ENCODE results near the gene ADAMTS17. TPM values are rescaled to one million over a fixed set of nuclear protein-coding genes. Genes with fewer than 3 reads are reported as not detected.

Gene ADAMTS17
- total RNA-seq, 1 donor from 2014 or later, result 2.3 TPM

DNA sequence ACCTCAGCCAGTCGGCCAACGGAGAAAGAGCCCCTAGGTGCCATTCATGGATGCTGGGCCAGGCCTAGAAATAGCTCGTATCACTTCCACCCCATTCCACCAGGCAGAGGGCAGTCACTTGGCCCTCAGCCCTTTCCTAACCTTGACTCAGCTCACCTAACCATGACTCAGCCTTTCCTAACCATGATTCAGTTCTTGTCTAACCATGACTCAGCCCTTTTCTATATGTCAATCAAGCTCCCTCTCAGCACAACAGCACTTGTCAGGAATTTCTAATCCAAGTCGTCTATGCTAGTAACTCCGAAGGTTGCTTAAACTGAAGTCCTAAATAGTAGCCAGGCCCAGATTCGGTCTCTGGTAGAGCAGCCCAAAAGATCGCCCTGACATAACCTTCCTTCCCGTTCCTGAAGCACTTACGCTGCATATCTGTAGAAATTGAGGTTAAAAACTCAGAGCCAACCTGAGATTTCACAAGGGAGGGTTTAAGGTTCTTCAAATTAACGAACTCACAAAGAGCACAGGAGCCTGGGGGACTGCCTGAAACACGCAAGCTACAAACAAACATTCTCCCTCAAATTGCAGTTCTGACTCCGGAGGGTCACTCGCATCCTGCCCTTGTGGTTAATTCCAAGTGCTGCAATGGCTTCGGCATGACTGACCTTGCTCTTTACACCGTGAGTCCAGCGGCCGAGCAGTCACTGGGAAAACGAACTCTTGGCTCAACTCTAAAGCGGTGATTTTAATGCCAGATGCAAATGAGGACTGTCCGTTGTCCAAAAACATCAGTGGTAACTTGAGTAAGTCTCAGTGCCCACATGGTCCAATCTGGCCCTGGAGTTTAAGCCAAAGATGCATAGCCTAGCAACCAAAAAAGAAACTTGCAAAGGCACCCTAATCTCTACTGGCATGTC is 99.9 kb downstream of the ADAMTS17 start:
- DNase-seq (ENCODE audit: low spot score) (peak; percentile 72), ATAC-seq (peak; percentile 92)
- intact Hi-C loops (cut with DNase I), result no loop called here

DNA sequence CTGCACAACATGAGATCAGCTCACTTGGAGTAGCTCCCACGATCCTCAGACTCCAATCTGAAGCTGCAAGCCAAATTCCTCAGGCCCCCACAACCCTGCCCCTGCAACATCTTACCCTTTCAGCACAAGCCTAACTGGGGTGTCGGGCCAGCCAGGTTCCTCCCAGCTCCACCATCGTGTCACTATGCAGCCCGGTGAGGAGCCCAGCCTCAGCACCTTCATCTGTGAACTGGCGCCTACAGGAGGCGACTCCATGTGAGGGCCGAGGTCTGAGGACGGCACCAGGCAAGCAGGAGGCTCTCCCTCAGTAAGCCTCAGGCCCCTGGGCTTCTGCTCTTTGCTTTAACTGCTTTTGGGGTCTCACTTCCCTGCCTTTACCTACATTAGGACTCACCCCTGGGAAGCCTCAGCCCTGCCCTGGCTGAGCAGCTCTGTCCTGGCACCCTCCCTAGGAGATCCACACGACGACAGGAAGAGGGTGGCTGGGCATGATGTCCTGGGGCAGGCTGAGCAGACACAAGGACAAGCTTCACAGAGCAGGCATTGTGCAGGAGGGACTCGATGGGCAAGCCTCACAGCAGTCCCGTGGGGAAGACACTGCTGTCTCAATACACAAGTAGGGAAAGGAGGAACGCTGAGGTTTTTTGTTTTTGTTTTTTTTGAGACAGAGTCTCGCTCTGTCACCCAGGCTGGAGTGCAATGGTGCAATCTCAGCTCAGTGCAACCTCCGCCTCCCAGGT is 104.6 kb downstream of the ADAMTS17 start:
- DNase-seq (ENCODE audit: low spot score), result no peak
- intact Hi-C loops (cut with DNase I), result no loop called here
- no peak for ATAC-seq

DNA sequence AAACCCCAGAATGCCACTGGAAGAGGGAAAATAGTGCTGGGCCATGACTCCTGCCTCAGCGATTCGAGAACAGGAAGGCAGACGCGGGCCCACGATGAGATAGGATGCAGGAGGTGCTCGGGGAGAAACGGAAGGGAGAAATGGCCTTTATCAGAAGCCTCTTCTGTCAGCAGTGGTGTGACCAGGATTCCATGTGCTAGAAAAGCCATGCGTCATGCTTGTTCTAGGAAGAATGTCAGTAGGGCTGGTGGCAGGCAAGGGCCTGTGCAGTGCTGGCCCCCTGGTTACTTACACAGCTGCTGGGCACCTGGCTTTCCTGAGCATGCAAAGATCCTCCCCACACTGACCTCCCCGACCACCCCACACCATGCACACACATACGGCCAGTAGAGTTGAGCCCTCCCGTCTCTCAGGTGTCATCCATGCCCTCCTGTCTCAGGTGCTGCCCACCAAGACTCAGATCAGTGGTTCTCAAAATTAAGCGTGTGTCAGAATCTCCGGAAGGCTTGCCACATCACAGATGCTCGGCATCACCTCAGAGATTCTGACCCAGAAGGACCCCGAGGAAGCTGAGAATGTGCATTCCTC is 106.7 kb downstream of the ADAMTS17 start:
- intact Hi-C loops (cut with DNase I), result no loop called here
- ATAC-seq (peak; percentile 61), DNase-seq (ENCODE audit: low spot score) (no peak)

DNA sequence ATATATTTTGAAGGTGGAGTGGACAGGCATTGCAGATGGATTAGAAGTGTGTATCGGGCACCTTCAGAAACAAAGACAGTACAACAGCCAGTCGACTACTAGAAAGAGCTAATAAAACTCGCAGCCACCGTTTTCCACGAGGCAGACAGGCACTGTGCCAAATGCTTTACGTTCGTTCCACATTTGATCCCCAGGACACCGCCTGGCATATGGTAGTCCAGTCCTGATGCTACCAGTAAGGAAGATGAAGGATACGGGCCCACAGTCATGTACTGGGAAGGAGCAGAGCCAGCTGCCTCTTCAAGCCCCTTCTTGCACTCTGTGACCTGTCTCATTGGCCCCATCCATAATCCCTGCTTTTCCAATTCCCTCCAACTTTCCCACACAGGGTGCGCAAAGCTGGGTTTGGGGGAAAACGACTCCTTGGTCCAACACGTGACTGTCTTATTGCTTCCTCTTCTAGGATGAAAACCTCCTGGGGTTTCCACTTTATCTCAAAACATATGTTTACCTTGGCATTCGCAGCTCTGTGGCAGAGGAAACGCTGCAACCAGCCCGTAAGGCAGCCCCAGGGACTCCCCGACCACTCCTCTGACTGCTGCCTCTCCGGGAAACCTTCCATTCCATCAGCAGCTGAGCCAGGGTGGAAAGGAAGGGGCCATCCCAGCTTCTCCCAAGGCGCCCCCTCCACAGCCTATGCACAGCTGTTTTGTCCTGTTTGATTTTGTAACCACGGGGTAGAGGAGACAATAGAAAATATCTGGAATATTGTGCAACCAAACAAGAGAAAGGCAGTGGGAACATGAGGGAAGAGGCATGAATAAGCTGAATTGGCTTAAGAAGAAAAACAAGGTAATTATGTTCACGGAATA is 107.4 kb downstream of the ADAMTS17 start:
- intact Hi-C loops (cut with DNase I), result no loop called here
- ATAC-seq (peak; percentile 90), DNase-seq (ENCODE audit: low spot score) (peak; percentile 73)

DNA sequence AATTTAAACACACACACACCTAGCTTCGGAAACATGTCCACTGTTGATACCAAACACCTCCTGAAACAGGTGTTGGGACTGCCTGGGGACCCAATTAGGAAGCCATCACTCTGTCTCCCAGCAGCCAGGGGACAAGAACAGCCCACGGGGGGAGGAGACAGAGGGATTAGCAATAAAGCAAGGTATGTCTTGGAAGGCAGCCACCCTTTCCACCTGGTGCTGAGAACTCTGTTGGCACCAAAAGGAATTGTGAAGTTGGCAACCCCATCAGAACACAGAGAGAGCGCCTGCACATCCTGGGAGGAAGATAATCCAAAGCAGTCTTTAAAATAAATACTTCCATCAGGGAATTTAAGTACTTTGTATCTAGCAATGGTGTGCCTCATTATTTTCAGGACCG is 111.0 kb downstream of the ADAMTS17 start:
- DNase-seq (ENCODE audit: low spot score) (no peak), ATAC-seq (no peak)
- intact Hi-C loops (cut with DNase I), result no loop called here

DNA sequence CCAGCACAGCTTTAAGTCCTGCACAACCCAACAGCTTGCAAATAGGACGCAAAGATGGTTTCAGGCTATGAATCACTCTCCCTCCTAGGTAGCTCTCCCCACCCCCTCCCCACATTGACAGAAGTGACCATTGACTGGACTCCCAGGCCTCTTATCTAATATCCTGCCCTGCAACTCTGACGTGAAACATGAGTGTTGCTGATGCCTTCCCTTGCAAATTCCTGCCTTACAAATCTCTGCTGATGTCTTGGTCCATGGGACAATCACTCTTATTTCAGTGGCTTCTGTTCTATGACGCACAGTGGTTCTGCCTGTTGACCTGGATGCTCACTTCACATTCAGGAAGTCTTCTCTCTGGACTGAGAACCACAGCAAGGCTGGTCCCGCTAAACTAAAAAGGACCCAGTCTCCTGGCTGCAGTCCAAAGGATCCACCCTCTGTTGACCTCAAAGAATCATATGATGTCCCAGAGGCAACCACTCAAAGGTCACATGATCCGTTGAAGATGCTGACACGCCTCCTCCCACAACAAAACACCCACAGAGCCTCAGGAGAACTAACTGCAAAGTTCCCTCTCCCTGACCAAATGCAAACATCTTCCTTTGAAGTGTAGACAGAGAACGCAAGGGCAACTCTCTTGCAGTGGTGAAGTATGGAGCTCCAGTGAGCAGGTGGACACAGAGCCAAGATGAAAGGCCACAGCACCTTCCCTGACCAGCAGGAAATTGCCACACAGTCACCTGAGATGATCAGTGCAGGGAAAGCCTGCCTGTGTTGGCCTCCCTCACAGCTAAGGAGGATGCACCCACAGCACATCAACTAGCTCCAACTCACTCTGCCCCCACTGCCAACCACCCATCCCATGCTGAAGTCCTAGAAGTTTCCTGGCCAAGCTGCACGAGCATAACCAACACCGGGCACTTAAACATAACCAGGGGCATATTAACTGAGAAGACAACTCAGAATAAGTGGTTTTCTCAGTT is 112.3 kb downstream of the ADAMTS17 start:
- intact Hi-C loops (cut with DNase I), result no loop called here
- DNase-seq (ENCODE audit: low spot score), result no peak
- no peak for ATAC-seq

DNA sequence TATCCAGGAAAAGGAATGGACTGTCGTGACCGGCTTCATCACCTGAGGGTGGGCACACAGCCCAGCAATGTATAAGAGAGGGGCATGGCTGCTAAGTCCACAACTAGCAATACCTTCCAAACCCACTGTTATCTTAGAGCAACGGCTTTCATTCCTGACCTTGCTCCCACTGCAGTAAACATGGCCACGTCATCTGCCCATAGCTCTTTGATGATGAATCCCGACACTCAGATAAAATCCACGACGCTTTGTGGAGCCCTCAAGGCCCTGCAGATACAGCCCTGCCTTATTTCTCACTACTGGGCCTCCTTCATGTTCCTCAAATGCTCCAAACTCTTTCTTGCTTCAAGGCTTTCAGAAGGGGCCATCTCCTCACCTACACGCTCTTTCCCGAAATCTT is 114.0 kb downstream of the ADAMTS17 start:
- ATAC-seq, result no peak
- no peak for DNase-seq (ENCODE audit: low spot score)

DNA sequence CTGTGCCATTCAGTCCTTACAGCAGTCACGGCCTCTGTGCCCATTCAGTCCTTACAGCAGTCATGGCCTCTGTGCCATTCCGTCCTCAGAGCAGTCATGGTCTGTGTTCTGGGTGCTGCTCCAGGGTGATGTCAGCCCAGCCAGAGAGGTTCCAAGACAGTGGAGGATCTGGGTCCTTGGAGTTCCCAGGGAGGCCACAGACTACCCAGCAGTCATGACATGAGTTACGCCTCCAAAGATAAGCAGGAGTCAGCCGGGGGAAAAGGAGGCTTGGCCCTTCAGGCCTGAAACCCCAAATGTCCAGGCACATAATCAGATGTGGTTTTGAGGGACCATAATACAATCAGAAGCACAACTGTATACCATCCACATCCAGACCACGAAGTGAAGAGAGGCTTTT is 115.7 kb downstream of the ADAMTS17 start:
- DNase-seq (ENCODE audit: low spot score), result no peak
- no peak for ATAC-seq
- intact Hi-C loops (cut with DNase I), result no loop called here

More for the DNA sequence above, 114.0 kb downstream of the ADAMTS17 start:
- intact Hi-C loops (cut with DNase I), result no loop called here

DNA sequence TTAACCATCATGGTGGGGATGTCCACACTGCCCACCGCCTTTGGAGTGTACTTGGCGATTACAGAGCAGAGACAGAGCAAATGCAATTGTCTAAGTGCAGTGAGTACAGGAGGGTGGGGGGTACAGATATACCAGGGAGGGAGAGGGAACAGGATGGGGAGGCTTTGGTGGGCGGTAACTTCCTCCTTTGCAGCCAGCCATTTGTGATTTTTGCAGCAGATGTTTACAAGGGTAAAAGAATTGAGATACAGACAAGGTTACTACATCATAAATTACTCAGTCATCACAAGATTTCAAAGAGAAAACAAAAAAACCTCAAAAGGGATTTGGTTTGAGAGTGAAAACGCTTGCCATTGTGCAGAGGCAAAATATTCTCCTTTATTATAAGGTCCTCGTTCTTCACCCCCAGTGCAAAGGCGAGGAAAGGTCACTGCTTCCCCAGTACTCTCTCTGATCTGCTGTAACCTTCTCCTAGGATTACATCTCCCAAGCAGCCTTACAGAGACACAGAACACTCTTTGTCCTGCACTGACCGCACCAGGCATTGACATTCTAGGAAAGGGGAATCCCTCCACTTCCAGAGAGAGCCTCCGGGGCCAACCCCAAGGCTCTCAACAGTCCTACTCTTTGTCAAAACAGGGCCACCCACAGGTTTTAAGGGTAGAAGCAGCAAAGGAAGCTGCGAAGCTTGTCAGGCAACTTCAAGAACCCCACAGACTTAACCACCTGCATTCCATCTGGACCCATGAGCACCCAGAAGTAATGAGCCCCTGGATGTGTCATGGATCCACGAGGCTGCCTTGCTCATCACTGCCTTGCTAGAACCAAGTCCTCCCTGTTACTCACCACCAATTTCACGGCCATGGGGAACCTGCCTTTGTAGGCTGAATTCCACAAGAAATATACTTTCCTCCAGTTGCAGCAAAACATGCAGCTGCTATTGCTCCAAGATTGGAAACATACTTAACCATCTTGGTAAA is 117.3 kb downstream of the ADAMTS17 start:
- intact Hi-C loops (cut with DNase I), result no loop called here
- DNase-seq (ENCODE audit: low spot score), result no peak
- peak; percentile 95 for ATAC-seq

DNA sequence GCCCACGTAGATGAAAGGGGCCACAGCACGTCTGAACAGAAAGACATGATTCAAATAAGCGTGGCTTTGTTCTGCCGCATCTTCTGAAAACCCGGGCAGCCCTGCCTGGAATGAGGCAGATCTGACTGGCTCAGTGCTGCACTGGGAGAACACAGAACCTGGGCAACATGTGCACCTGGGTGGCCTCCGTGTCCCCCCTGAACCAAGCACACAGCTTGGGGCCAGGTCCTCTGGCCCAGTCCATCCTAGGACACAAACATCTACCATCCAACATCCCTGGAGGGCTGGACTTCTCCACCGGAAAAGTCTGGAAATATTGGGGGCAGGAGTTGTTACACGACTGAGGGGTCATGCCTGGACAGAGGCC is 119.4 kb downstream of the ADAMTS17 start:
- DNase-seq (ENCODE audit: low spot score) (no peak), ATAC-seq (no peak)
- intact Hi-C loops (cut with DNase I), result no loop called here

DNA sequence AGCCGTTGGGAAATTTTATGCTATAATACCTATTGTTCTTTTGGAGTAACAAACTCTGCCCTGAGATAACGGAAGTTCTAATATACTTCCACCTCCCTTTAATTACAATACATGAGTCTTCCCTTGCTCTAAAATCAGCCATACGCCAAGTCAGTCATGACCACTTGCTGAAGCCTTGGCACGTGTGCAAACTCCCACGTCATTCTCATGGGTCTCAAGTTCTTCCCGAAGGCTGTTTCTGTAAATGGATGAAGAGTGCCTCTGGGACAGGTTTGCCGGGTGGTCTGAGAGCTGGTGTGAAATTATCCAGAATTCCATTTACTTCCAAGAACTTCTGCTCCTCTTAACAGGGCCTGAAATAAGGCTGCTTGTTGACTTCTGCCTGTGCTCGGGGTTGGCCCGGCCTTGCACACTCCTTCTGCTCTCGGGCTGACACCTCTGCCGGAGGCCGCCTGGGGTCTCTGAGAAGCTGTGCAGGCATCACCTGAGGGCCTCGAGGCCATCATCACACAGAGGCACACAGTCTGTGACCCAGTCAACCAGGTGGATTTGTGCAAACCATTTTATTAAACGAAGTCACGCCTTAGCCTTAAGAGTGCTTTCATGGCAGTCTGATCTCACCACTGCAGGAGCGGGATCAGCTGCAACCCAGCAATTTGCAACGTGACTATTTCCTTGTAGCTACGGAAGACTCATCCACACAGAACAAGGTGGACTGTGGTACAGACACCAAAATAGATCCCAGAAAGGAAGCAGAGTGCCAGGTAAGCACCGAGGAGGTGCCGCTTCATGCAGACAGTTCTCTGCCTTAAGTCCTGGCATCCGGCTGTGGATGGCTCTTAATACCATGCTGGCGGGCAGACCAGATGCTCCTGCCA is 120.1 kb downstream of the ADAMTS17 start:
- ATAC-seq, result no peak
- intact Hi-C loops (cut with DNase I), result no loop called here
- DNase-seq (ENCODE audit: low spot score), result no peak

DNA sequence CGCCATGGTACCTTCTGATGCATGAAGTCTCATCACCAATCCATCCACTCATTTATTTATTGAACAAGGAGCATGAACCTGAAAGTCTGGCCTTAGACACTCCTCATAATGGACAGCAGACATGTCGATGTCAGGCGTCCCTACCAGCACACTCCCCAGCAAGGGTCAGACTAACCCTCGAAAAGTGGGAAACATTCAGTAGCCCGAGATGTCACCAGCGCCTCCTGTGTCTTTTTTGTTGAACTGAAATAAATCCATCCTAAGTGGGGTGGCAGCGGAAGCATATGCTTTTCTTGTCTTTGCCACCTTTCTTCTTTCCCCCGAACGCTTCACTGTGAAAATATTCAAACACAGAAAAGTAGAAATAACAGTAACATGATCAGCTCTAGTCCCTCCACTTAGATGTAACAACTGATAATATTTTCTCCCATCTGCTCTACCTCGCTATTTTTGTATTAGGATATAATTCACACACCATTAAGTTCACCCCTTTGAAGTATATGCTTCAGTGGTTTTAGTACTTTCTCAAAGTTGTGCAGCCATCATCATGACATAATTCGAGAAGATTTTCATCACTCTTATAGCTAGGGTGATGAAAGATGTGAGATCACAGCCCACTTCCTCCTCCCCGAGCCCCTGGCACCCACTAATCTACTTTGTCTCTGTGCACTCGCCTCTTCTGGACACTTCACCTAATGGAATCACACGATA is 121.6 kb downstream of the ADAMTS17 start:
- no peak for DNase-seq (ENCODE audit: low spot score)
- intact Hi-C loops (cut with DNase I), result no loop called here
- ATAC-seq, result no peak

DNA sequence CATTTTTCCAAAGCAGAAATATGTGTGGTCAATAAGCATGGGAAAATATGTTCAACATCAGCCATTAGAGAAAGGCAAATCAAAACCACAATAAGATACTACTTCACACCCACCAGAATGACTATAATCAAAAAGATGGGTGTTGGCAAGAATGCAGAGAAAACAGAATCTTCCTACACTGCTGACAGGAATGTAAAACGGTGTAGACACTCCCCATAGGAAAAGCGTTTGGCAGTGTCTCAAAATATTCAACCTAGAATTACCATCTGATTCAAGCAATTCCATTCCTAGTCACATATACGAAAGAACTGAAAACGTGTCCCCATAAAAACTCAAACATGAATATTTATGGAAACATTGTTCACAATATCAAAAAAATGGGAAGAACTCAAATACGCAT is 123.3 kb downstream of the ADAMTS17 start:
- ATAC-seq (no peak), DNase-seq (ENCODE audit: low spot score) (no peak)
- intact Hi-C loops (cut with DNase I), result no loop called here

DNA sequence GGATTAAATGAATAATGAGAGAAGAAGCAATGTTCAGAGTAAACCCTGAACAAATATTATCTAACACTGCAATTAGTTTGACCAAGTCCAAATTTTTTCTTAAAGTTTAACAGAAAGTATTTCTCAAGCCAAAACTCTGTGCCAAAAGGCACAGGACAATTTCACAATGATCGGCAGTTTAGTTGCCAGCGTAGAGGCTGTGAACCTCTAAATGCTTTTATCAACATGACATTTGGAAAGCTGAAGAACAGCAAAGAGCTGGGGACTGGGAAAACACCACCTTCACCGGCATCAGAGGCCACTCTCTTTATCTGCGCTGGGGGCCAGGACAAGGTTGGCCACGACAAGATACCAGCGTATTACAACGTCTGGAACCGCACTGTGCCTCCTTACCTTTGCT is 125.6 kb downstream of the ADAMTS17 start:
- ATAC-seq (peak; percentile 84), DNase-seq (ENCODE audit: low spot score) (no peak)
- intact Hi-C loops (cut with DNase I), result no loop called here

DNA sequence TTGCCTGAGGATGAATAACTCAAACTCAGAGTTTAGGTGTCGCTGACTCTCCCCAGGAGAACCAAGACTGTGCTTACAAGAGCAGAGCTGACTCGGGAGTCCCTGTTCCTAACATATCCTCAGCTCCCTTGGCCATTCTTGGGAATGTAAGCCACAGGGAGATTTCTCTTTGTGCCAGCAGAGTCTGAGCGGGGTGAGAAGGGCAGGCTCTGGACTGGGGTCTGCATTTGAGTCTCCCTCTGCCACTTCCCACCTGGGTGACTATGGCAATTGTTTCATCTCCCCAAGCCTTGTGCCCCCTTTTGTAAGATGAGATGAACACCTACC is 126.0 kb downstream of the ADAMTS17 start:
- intact Hi-C loops (cut with DNase I), result no loop called here

More for the DNA sequence above, 126.0 kb downstream of the ADAMTS17 start:
- ATAC-seq (peak; percentile 23), DNase-seq (ENCODE audit: low spot score) (no peak)
